Neural progenitor cell (in vitro differentiated cells): Measurements from ENCODE around the gene ORC5.

Source experiments
- CTCF ChIP-seq: fragments of 200-600 bp; sonication (generic); IDR thresholded peaks from 2 replicates; pipeline ENCODE4 v1.5.1; 2017; ENCODE audit warnings: antibody characterized with exemption, mild to moderate bottlenecking
- EZH2 ChIP-seq: fragments of 200-600 bp; sonication (generic); IDR thresholded peaks from 2 replicates; pipeline ENCODE4 v1.6.1; 2017; ENCODE audit warnings: antibody characterized with exemption, mild to moderate bottlenecking, moderate library complexity

- TF ChIP-seq EZH2 (no peak), CTCF (no peak)
Measured at GRCh38 chr7:104207348-104207730, 474 bp downstream of the ORC5 start.
